ENCODE data around the gene MRPS35.

DNA sequence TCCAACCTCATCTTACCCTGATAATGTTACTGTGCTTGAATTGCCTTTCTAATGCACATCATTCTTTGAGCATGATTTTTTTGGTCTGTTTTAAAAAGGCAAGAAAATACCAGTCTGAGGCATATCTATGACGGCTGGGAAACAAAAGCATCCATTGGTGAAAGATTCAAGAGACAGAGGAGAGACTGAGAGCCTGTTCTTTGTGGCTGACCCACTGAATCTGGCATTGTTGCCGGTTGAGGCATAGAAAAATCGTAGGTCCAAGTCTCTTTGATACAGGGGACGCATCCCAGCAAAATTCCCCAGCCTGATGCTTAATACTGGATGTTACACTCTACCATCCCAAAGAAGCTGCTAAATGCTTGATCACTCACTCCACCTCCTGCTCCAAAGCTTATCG, 66.5 kb downstream of the MRPS35 start:
- TF ChIP-seq EZH2 (IDR thresholded peaks at IDR 0.05; ENCODE audit: low read length, unreplicated experiment) (no peak), EZH2phosphoT487 (IDR thresholded peaks at IDR 0.05; ENCODE audit: borderline replicate concordance, low read length) (no peak)
- TF ChIP-seq, protein P1, sequence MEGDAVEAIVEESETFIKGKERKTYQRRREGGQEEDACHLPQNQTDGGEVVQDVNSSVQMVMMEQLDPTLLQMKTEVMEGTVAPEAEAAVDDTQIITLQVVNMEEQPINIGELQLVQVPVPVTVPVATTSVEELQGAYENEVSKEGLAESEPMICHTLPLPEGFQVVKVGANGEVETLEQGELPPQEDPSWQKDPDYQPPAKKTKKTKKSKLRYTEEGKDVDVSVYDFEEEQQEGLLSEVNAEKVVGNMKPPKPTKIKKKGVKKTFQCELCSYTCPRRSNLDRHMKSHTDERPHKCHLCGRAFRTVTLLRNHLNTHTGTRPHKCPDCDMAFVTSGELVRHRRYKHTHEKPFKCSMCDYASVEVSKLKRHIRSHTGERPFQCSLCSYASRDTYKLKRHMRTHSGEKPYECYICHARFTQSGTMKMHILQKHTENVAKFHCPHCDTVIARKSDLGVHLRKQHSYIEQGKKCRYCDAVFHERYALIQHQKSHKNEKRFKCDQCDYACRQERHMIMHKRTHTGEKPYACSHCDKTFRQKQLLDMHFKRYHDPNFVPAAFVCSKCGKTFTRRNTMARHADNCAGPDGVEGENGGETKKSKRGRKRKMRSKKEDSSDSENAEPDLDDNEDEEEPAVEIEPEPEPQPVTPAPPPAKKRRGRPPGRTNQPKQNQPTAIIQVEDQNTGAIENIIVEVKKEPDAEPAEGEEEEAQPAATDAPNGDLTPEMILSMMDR (conservative IDR thresholded peaks at IDR 0.05; ENCODE audit: low read depth, low read length): no peak
